EH (cell line): Measurements from ENCODE around the gene KIAA0319L.

Source experiments
- DNase-seq: peaks from one replicate; pipeline ENCODE4 v3.0.0-alpha.2; 2015; ENCODE audit warnings: low read depth

Gene KIAA0319L

DNA sequence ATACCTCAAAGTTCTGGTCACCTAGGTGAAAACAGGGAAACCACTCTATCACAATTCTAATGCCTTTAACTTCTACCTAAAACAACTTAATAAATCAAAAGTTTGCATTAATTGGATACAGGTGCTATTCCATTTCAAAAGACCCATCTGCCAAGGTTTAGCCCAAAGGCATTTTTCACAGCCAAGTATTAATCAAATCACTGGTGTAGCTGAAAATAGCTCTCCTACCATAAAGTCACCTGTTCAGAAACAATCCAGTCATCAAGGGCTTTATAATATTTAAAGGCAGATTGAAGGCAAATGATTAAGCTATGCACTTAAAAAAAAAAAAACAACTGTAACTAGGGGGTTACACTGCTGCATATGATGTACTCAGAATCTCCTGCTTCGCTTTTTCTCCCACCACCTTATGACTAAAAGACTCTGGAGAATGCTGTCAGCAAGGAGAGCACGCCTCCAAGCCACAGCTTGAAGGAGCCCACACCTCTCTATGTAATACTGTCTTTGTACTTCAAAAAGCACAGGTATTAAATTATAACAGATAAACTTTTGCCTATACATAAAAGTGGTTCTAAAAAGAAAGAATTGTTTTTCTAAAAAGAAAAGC lies 20.5 kb downstream of the KIAA0319L start:
- DNase-seq = no peak

DNA sequence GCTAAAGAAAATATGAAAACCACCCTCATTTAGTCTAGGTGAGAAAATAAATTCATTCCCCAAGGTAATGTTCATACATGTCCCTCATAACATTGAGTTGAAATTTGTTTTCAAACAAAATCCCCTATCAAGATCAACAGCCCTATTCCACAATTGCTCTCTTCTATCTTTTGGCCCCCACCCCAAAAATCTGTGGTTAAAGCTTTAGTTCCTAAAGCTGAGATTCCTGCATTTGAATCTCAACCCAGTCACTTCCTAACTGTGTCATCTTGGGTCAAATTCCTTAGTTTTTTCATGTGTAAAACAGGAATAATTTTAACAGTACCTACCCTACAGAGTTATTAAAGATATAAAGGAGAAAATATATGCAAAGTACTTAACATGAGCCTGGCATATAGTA lies 22.0 kb downstream of the KIAA0319L start:
- DNase-seq = peak; percentile 25

DNA sequence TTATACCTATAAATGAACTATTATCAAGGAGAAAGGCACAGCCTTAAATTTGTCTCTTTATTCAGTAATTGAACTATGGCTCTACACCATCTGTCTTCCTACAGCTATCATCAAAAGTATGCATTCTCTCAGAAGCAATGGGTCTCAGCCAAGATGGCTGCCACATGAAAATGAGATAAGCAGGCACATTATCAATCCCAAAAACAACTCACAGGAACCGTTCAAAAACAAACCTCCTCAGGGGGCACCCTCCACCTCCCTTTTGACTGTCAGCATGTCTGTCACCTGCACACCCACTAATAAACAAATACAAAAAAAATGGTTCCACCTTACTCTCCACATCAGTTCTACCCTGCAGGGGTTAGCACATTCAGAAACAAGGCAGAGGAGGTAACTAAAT lies 23.6 kb downstream of the KIAA0319L start:
- DNase-seq = no peak

DNA sequence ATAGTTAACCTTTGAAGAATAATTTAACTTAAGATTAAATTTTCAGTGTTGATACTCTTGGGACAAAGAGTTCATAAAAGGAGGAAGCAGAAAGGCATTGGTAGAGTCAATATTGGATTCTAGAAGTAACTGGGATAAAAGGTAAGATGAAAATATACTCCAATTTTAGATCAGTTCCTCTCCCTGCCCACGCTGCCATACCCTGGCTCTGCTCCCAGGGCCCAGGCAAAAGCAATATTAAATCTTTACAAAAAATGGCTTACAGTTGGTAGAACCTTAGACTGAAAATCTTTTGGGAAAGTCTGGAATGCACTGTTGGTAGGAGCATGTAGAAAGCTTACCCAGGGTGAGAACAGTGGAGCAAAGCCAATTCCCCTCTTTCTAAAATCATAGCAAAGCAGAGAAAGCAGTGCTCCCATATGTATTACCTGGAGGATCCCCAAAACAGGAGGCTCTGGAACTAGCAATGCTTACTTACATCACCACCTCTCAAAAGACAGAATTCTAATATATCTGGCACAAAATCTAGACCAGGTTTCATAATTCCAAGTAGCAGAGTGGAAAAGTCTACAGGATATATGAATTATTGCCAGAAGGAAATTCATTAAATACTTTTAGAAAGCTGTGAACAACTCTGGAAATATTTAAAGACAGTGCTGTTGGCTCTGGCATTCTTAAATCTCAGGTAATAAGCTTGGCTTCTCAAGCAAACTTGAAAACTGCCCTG lies 24.5 kb downstream of the KIAA0319L start:
- DNase-seq = peak; percentile 40

DNA sequence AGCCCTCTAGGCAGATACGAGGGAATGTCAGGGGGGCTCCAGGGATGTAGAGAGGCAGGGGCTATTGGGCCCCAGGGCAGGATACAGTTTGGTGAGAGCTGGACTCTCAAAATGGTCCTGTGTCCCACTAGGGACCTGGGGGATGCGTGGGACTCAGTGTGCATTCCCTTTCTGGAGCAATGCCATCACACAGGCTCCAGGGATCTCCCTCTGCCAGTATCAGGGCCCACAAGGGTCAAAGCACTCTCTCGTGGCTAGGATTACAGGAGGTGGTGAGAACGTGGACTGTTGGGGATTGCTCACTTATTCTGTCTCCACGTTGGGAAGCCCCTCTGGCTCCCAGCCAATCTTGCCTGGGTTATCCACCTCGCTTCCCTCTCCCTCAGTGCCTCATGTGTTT lies 25.8 kb downstream of the KIAA0319L start:
- no peak for DNase-seq

DNA sequence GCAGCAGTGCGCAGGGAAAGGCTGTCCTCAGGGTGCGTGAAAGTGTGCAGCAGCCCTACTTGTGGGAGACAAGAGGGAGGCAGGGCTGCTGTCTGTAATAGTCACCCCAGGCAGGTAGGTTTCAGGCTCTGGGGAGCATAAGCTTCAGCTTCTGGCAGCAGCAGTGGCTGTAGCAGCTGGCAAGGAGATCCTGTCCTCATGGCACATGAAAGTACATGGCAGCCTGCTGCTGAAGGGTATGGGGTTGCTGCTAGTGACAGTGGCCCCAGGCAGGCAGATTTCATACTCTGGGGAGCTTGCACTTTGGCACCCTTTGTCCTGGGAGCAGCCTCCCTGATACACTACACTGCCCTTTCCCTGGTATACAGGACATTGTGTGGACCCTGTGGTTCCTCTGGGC lies 26.3 kb downstream of the KIAA0319L start:
- no peak for DNase-seq

DNA sequence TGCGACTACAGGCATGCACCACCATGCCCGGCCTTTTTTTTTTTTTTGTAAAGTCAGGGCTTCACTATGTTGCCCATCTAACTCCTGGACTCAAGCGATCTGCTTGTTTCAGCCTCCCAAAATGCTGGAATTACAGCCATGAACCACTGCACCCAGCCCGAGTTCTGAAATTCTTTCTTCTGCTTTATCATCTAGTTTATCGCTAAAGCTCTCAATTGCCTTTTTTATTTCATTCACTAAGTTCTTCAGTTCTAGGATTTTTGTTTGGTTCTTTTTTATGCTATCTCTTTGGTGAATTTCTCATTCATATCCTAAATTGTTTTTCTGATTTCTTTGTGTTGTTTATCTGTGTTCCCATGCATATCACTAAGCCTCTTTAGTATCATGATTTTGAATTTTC lies 27.0 kb downstream of the KIAA0319L start:
- no peak for DNase-seq

DNA sequence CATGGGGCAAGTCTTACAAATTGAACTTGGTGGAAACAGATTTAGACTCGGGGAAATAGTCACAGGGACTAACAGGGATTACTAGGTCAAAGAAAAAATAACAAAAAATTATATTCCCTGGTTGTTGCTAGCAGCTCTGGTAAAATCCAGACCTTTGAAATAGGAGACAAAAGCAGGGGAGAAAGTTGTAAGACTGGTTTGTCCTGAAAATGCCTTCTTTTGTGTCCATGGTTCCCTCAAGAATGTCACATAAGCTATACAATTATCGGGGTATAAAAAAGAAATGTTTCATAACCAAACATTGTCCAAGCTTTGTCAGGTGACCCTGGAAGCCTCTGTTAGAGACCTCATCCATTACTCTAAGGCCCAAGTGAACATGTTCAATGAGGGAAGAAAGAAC lies 33.1 kb downstream of the KIAA0319L start:
- no peak for DNase-seq

DNA sequence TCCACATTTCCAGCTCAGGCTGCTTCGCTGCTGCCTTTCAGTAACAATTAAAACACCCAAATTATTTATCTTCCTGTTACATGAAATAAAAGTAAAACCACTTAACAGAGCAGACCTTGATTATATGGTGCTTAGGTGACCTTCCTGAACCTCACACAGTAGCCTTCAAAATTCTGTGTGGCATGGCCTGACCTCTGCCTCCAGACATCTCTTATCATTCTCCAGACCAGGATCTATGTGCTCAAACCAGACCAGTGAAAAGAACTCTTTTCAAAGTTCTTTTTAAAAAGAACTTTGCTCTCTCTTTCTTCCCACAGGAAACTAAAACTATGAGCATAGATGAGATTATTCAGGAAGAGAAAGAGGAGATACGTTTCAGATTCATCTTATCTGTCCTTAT lies 37.8 kb downstream of the KIAA0319L start:
- no peak for DNase-seq

DNA sequence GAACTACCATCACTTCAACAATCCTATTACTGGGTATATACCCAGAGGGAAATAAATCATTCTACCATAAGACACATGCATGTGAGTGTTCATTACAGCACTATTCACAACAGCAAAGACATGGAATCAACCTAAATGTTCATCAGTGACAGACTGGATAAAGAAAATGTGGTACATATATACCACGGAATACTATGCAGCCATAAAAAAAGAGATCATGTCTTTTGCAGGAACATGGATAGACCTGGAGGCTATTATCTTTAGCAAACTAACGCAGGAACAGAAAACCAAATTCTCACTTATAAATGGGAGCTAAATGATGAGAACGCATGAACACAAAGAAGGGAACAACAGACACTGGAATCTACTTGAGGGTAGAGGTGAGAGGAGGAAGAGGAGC lies 39.0 kb downstream of the KIAA0319L start:
- DNase-seq = no peak

DNA sequence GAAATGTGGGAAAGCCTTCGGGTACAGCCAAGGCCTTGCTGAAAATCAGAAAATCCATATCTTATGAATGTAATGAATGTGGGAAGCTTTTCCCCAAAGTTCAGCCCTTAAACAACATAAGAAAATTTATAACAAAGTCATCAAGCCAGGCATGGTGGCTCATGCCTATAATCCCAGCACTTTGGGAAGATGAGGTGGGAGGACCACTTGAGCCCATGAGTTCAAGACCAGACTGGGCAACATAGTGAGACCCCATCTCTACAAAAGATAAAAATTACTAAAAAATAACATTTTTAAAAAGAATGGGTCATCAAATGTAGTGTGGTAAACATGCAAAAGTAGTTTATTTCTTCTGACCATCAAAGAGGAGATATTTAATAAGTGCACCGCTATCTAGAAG lies 45.9 kb downstream of the KIAA0319L start:
- no peak for DNase-seq

DNA sequence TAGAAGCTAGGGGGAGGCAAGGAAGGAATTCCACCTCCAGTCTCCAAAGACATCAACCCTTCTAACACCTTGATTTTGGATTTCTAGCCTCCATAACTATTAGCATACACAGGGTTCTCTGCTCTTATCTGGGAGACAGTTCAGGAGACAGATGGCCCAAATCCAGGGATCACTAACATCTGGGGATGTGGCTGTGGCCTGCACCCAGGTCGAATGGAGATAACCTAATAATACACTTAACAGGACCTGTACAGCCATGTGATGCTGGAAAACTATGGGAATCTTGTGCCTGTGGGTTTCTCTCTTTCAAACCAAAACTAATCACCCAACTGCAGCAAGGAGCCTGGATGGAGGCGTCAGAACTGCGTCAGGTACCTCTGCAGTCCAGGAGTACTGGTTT lies 47.6 kb downstream of the KIAA0319L start:
- no peak for DNase-seq

DNA sequence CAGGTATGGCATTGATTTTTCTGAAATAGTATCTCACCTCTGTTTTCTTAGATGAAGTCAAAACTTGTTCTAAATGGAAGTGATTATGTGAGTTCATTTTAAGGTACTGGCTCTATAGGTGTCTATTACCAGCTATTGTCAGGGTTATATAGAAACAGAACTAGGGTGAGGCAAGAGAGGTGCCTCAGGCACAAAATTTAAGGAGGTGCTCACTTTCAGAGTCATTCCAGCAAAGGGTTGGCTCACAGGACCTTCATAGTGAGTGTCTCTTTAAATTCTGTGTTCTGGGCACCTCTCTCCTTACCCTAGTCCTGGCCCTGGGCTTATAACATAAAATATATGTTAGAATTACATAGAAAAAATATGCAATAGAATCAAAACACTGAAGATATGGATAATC lies 49.3 kb downstream of the KIAA0319L start:
- DNase-seq = no peak

DNA sequence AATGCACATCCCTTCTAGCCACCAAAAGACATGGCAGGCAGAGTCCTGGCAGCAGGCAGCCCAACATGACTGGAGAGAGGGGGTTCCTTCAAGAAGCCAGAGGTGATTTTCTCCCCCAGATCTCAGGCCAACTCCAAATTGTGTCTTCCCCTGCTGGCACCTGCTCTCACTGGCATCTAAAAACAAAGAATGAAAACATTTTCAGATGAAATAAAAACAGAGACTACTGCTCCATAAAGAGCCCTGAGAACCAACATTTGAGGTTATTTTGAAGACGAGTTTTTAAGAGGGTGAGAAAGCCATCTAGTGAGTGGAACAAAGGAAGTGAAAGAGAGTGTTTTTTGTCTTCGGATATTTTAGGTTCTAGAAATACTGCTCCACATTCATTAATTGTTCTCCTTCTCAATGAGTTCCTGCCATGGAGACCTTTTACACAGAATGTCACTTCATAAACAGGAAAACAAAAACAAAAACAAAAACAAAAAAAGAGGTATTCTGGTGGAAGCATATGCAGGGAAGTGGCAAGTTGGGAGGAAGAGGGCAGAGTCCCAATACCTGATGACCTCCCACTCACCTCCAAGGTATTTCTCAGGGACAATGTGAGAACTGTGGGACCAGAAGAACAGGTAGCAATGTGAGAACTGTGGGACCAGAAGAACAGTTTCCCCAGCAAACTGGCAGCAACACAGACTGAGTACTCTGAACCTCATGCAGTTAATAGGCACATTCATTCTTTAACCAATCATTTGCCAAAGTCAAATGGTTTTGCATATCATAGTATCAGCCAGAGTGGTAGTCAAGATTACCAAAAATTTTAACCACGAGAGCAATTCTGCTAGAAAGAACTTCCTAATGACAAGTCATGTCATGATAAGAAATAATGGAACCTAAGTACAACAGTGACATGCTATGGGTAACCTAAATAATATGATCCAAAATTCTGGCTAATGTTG lies 50.0 kb downstream of the KIAA0319L start:
- no peak for DNase-seq

DNA sequence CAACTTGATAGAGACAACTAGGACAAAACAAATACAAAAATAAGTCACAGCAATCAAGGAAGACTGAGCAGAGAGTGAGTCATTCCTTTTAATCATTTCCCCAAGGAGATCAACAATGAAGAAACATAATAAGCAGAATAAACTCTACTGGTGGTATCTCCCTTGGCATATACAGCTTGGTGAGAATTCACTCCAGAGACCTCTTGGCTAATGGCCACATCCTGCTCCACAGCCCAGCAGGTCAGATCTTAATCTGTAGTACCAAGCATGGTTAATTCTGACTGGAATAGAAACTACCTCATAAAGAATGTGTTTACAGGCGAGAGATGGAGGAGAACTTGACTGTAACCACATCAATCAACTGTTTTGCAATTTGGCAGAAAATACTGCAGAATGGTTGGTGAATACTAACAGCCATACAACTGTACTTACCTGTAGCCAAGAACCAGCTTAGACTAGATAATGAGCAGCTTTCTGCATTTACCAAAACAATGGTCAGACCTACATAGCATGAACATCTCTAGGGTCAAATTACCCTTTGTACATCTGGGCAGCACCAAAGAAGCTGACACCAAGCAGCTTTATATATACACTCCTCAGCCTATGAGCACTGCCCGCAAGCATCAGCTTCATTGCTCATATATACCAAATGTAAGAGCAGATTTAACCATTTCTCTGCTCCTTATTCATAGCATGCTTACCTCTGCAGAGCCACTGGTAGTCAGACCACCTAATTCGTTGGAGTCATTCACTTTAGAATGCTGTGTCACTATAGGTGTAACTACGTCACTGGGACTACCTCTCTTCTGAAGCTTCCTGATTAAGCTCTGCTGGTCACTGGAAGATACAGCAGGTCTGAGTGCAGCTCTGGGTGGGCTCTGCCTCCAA lies 51.0 kb downstream of the KIAA0319L start:
- peak; percentile 94 for DNase-seq

DNA sequence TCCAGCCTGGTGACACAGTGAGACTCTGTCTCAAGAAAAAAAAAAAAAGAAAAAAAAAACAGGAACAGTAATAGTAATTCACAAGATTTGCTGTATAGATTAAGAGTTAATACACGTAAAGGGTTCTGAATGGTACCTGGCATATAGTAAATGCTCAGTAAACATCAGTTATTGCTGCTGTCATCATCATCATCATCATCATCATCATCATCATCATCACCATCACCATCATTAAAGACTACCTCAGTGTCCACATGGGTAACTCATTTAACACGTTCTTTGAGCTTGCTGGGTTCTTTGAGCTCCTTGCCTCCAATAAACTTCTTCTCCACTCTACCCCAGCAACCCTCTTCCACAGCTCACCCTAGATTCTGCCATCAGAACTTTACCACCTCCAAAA lies 55.0 kb downstream of the KIAA0319L start:
- no peak for DNase-seq

DNA sequence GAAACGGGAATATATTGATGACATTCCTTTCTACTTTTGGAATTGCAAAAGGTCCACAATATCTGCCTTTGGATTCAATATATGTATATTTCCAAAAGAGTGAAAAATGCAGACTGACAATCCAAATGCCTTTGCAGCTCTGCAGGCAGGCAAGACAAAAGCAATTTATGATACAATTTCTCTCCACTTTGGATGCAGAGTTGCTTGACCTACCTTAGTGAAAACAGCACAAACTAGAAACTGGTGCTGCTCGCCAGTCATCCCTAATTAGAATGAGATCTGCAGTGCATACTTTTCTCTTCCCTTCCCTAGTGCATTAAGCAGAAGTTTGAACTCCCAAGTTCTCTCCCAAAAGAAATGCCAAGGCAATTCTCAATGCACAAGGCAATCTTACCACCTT lies 56.8 kb downstream of the KIAA0319L start:
- no peak for DNase-seq

DNA sequence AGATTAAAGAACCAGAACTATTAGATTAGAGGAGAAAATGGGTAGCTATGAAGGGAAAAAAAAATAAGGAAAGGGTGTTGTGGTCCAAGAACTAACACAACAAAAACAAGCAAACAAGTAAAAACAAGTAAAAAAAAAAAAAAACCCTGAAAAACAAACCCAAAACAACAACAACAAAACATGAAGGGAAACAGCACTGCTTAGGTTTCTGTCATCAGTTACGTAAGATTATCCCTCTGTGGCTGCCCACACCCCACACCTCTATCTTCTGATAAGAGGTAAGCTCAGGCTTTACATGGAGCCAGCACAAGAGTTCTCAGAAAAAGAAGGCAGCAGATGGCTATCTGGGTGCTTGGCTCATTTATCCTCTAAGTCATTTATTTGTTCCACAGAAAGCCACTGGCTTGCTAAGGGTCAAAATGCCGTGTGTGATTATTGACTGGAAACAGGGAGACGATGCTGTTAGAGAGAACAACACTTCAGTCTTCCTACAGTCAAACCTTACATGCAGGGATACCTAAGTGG lies 57.5 kb downstream of the KIAA0319L start:
- DNase-seq = no peak

DNA sequence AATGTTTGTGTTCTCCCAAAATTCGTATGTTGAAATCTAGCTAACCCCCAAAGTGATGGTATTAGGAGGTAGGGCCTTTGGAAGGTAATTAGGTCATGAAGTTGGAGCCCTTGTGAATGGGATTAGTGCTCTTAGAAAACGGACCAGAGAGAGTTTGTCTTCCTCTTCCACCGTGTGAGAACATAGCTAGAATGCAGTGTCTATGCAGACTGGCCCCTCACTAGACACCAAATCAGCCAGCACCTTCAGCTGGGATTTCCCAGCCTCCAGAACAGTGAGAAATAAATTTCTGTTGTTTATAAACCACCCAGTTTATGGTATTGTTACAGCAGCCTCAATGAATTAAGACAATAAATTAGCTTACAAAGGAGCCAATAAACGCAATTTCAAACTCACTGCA lies 58.0 kb downstream of the KIAA0319L start:
- no peak for DNase-seq

DNA sequence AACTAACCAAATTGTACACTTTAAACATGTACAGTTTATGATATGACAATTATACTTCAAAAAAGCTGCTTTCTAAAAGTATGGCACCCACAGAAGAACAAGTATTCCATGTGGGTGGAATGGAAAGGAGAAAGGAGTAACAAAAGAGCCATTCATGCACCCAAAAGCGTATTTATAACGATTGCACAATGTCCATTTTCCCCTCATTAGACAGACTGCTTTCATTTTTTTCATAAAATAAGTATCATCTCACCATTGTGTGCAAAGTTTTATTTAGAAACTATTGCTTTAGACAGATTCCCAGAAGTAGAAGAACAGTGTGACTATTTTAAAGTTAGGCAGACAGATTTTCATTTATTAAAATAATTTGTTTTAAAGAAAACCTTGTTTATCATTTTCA lies 59.6 kb downstream of the KIAA0319L start:
- no peak for DNase-seq

DNA sequence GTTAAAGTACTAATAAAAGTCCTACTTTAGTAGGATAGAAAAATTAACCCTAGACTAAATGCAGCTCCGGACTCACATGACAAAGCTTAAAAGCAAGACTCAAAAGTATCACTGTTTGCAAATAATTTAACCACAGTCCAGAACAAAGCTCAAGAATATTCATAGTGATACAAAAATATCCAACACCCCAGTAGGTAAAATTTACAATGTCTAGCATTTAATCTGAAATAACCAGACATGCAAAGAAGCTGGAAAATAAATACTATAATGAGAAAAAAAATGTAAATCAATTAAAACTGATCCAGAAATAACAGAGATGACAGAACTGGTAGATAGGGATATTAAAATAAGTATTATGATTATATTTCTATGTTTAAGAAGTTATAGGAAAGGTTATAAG lies 67.0 kb downstream of the KIAA0319L start:
- DNase-seq = no peak

DNA sequence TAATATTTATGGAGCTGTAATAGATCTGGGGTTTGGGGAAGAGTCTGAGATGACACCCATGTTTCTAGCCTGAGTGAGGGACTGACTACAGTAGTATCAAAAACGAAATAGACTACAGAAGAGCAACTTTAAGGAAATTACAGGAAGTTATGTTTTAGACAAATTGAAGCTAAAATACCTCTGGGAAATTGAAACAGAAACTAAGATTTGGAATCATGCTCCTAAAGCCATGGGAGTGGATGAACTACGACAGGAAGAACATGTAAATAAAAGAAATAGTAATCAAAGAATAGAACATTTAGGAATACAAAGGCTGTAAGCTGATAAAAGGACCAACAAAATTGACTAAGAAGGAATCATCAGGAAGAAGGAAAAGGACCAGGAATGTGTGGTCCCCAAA lies 68.9 kb downstream of the KIAA0319L start:
- DNase-seq = no peak
